BJ (cell line): ENCODE results near the gene TAF4B. TPM values are rescaled to one million over a fixed set of nuclear protein-coding genes. Genes with fewer than 3 reads are reported as not detected.
"Not testable (repeated sequence)": the region's sequence is repeated elsewhere in the genome, so short reads cannot be mapped to it uniquely, and the experiment has no call there.

Source experiments
- CTCF ChIA-PET: fragments of 350-600 bp; formaldehyde crosslinking; extraction: SDS; loops from one replicate; lab custom pipeline; 2021; ENCODE audit warnings: antibody characterized with exemption, inconsistent platforms; lab: Yijun Ruan, JAX
- POLR2A ChIA-PET: fragments of 300-600 bp; sonication (Branson Sonifier 250); formaldehyde crosslinking; extraction: SDS; loops from one replicate; lab custom pipeline; 2021; ENCODE audit warnings: antibody characterized with exemption; lab: Charles Lee
- DNase-seq: peaks from one replicate; pipeline ENCODE4 v3.0.0-alpha.2; 2011; ENCODE audit warnings: low read depth
- H3K27me3 ChIP-seq: 2 replicates; pipeline ENCODE4 v1.6.0; 2011; ENCODE audit warnings: low read length; ENCODE audit not compliant: control insufficient read depth, insufficient read depth
- H3K36me3 ChIP-seq: 2 replicates; pipeline ENCODE4 v1.5.1; 2011; ENCODE audit warnings: low read length; ENCODE audit not compliant: control insufficient read depth, insufficient read depth
- H3K4me3 ChIP-seq: 2 replicates; pipeline ENCODE4 v1.5.1; 2011; ENCODE audit warnings: low read depth, mild to moderate bottlenecking, control low read depth, low read length
- CTCF ChIP-seq: IDR thresholded peaks from 2 replicates; pipeline ENCODE4 v1.5.1; 2011; ENCODE audit warnings: low read depth, mild to moderate bottlenecking, control low read depth, inconsistent platforms, low read length, moderate library complexity; ENCODE audit not compliant: insufficient read depth
- polyA plus RNA-seq: library from polyadenylated mRNA; depleted of rRNA; stranded (reverse); fragments of >200 nt; gene quantifications from 2 replicates; pipeline ENCODE4 v1.2.3, GENCODE V29; 2011

The TAF4B gene
- polyA plus RNA-seq, 1 experiment = 1.1 TPM

- no peak for TF ChIP-seq CTCF
- Histone ChIP-seq H3K36me3 (no peaks in the 10 kb centered on the region), H3K27me3 (no peaks in the 10 kb centered on the region), H3K4me3 (no peak overlapping the region)
- no peak for DNase-seq
- CTCF ChIA-PET = no interaction called here
- POLR2A ChIA-PET = no interaction called here
These were observed 26.2 kb downstream of the TAF4B start for GRCh38 chr18:26252411-26252810.

DNA sequence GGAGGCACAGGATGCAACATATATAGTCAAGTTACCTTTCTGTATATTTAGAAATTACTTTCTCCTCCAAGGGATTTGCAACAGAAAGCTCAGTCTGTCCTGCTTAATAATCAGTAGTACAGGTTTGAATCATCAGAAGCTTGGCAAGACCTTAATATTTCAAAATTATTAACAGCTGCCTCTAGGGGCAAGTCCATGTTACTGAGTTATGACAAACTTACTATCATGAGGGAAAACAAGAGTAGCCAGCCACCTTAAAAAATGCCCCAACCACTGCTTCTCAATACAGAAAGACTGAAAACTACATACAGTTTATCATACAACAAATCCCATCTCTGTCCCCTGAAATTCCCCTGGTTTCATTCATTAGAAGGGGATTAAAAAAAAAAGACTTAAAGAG is 28.6 kb downstream of the TAF4B start:
- not testable (repeated sequence) for DNase-seq

DNA sequence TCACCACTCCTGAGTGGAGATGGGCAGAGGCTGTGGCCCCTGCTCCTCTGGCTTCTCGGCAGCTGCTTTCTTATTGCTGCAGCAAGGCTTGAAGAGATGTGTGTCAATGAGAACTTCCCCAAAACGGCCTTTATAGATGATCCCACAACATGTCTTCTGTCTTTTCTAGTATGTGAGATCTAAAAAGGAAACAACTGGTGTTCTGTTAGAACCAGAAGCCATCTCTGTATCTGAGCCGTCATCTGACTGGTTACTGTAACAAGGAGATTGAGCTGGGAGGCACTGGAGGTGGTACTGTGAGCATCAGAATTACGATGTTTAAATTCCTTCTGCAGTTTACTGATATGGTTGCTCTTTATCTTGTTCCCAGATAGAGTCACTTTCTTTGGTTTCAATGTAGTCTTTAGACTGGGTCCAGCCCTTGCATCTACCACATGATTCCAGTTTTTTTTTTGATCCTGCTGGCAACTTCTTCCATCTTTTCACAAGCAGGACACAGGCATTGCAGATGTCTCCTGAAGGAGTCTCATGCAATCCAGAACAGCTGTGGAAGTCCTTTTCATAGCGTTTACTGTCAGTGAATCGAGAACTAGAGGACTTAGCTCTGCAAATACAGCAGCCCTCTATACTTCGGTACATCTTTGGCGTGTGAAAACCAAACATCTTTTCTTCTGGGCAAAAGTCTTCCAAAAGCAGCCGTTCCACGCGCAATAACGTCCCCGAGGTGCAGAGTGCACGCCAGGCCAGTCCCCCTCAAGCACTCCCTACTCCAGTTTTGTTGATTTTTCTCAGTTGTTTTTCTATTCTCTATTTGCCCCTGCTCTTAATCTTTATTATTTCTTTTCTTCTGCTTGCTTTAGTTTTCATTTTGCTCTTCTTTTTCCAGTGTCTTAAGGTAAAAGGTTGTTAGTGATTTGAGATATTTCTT is 29.7 kb downstream of the TAF4B start:
- TF ChIP-seq CTCF = no peak
- Histone ChIP-seq H3K36me3 (no peaks in the 10 kb centered on the region), H3K27me3 (no peaks in the 10 kb centered on the region), H3K4me3 (no peak overlapping the region)
- DNase-seq = no peak
- CTCF ChIA-PET = no interaction called here
- POLR2A ChIA-PET = no interaction called here

More for the DNA sequence above, 28.6 kb downstream of the TAF4B start:
- POLR2A ChIA-PET, H3K27me3 ChIP-seq, H3K36me3 ChIP-seq, H3K4me3 ChIP-seq, CTCF ChIA-PET: not testable (repeated sequence)

DNA sequence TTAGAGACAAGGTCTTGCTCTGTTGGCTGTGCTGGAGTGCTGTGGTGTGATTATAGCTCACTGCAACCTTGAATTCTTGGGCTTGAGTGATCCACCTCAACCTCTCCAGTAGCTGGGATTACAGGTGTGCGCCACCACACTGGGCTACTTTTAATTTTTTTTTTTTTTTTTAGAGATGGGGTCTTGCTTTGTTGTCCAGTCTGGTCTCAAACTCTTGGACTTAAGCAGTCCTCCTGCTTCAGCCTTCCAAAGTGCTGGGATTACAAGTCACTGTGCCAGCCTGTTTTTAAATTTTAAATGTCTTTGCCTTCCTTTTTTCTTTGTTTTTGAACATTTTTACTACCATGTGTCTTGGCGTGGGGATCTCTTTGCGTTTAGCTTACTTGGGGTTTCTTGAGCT is 32.5 kb downstream of the TAF4B start:
- H3K4me3 ChIP-seq = no peak overlapping the region
- TF ChIP-seq CTCF = no peak
- H3K36me3 ChIP-seq = no peaks in the 10 kb centered on the region
- no peaks in the 10 kb centered on the region for H3K27me3 ChIP-seq
- ChIA-PET CTCF (no interaction called here), POLR2A (no interaction called here)
- no peak for DNase-seq

DNA sequence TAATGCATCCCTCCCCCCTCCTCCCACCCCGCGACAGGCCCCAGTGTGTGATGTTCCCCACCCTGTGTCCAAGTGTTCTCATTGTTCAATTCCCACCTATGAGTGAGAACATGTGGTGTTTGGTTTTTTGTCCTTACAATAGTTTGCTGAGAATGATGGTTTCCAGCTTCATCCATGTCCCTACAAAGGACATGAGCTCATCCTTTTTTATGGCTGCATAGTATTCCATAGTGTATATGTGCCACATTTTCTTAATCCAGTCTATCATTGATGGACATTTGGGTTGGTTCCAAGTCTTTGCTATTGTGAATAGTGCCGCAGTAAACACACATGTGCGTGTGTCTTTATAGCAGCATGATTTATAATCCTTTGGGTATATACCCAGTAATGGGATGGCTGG is 33.2 kb downstream of the TAF4B start:
- H3K4me3 ChIP-seq, POLR2A ChIA-PET, CTCF ChIA-PET: not testable (repeated sequence)

DNA sequence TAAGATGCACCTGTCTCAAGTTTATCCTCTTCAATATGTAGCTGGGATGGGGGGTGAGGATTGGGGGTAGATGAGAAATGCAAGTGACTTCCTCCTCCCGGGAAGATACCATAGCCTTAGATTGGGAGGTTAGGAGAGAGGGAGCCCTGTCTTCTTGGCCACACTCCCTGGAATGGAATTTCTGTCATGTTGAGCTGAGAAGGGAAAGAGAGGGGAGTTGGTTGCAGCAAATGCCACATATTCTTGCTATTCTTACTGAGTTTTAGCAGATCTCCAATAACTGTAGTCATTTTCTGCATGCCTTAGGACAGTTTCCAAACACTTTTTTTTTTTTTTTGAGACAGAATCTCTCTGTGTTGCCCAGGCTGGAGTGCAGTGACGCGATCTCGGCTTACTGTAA is 35.9 kb downstream of the TAF4B start:
- Histone ChIP-seq H3K36me3 (no peaks in the 10 kb centered on the region), H3K4me3 (no peak overlapping the region), H3K27me3 (no peaks in the 10 kb centered on the region)
- CTCF ChIA-PET = interaction anchor here (0.6 to 0.8 kb wide), 2 partner anchors 36 to 232 kb away, joined by 3 to 4 read pairs; no protein-coding TSS in a partner anchor
- POLR2A ChIA-PET = no interaction called here
- DNase-seq = no peak
- TF ChIP-seq CTCF = no peak

More for the DNA sequence above, 33.2 kb downstream of the TAF4B start:
- H3K27me3 ChIP-seq, H3K36me3 ChIP-seq, DNase-seq: not testable (repeated sequence)
